ENCODE measurements around the gene PHC3. TPM values are rescaled to one million over a fixed set of nuclear protein-coding genes. Genes with fewer than 3 reads are reported as not detected.
"Not testable (repeated sequence)": the region's sequence is repeated elsewhere in the genome, so short reads cannot be mapped to it uniquely, and the experiment has no call there.

The PHC3 gene
- total RNA-seq, 4 donors from 2014 or later: 45.2 to 113 (median 83.9) TPM

GRCh38 chr3:170207717-170208116 is 26.2 kb upstream of the PHC3 start:
- 31 to 82% methylated on average over 2 to 6 of the region's 6 CpGs for WGBS, 2 donors (ENCODE audit: low coverage in 1 of 2)
- Histone ChIP-seq H3K4me1 (no peaks in the 10 kb centered on the region), H3K4me3 (no peak overlapping the region), H3K36me3 (no peaks in the 10 kb centered on the region), H3K27ac (no peak overlapping the region), H3K9me3 (no peaks in the 10 kb centered on the region), H3K27me3 (no peaks in the 10 kb centered on the region)
- TF ChIP-seq POLR2A (IDR thresholded peaks at IDR 0.05): no peak
- TF ChIP-seq CTCF (IDR thresholded peaks at IDR 0.05): no peak
- no peak for TF ChIP-seq POLR2AphosphoS5 (IDR thresholded peaks at IDR 0.05)
- no peak for TF ChIP-seq EP300 (IDR thresholded peaks at IDR 0.05)
- ATAC-seq: no peak

GRCh38 chr3:170206164-170206762 is 24.7 kb upstream of the PHC3 start:
- not testable (repeated sequence) for H3K27me3 ChIP-seq, H3K27ac ChIP-seq, H3K36me3 ChIP-seq, ATAC-seq, H3K4me1 ChIP-seq, H3K9me3 ChIP-seq, H3K4me3 ChIP-seq
- WGBS, 2 donors (ENCODE audit: low coverage in 1 of 2): 88 to 97% methylated on average over 5 to 7 of the region's 11 CpGs

- Histone ChIP-seq H3K36me3 (no peaks in the 10 kb centered on the region), H3K4me3 (no peak overlapping the region), H3K27ac (no peak overlapping the region), H3K4me1 (no peaks in the 10 kb centered on the region), H3K27me3 (no peaks in the 10 kb centered on the region), H3K9me3 (no peaks in the 10 kb centered on the region)
- WGBS, 2 donors (ENCODE audit: low coverage in 1 of 2): 38 to 67% methylated on average over 1 of the region's 2 CpGs
- ATAC-seq: no peak
- TF ChIP-seq POLR2AphosphoS5 (IDR thresholded peaks at IDR 0.05): no peak
- TF ChIP-seq POLR2A (IDR thresholded peaks at IDR 0.05): no peak
- TF ChIP-seq CTCF (IDR thresholded peaks at IDR 0.05): no peak
- no peak for TF ChIP-seq EP300 (IDR thresholded peaks at IDR 0.05)
Measured at GRCh38 chr3:170205302-170205701, 23.8 kb upstream of the PHC3 start.

- WGBS, 2 donors (ENCODE audit: low coverage in 1 of 2): 84 to 90% methylated on average over 6 to 10 of the region's 10 CpGs
- Histone ChIP-seq H3K27ac (no peak overlapping the region), H3K36me3 (no peaks in the 10 kb centered on the region), H3K27me3 (no peaks in the 10 kb centered on the region), H3K4me1 (no peaks in the 10 kb centered on the region), H3K4me3 (no peak overlapping the region), H3K9me3 (no peaks in the 10 kb centered on the region)
- TF ChIP-seq CTCF (IDR thresholded peaks at IDR 0.05) (no peak), EP300 (IDR thresholded peaks at IDR 0.05) (no peak), POLR2A (IDR thresholded peaks at IDR 0.05) (no peak)
- no peak for ATAC-seq
Measured at GRCh38 chr3:170204509-170204908, 23.0 kb upstream of the PHC3 start.

GRCh38 chr3:170204023-170204472 is 22.5 kb upstream of the PHC3 start:
- no peaks in the 10 kb centered on the region for H3K36me3 ChIP-seq
- H3K27me3 ChIP-seq: no peaks in the 10 kb centered on the region
- WGBS, 2 donors (ENCODE audit: low coverage in 1 of 2): 58 to 86% methylated on average over 1 to 3 of the region's 3 CpGs
- ATAC-seq: no peak
- H3K9me3 ChIP-seq: no peaks in the 10 kb centered on the region
- H3K4me3 ChIP-seq: no peak overlapping the region
- no peak overlapping the region for H3K27ac ChIP-seq
- no peaks in the 10 kb centered on the region for H3K4me1 ChIP-seq
- TF ChIP-seq CTCF (IDR thresholded peaks at IDR 0.05) (no peak), POLR2A (IDR thresholded peaks at IDR 0.05) (no peak), EP300 (IDR thresholded peaks at IDR 0.05) (no peak), POLR2AphosphoS5 (IDR thresholded peaks at IDR 0.05) (no peak)

Data from gastroesophageal sphincter (tissue), 4 donors.